IPS-NIHi7 (cell line): ENCODE data around the gene SIX4.
A peak's percentile ranks its signal among the peaks of the same experiment; 100 is the strongest.
"Not testable (repeated sequence)": the region's sequence is repeated elsewhere in the genome, so short reads cannot be mapped to it uniquely, and the experiment has no call there.

Experiments used
- DNase-seq: peaks from one replicate; pipeline ENCODE4 v3.0.0; 2012; ENCODE audit warnings: mixed read lengths; ENCODE audit errors: extremely low spot score

Gene SIX4

DNA sequence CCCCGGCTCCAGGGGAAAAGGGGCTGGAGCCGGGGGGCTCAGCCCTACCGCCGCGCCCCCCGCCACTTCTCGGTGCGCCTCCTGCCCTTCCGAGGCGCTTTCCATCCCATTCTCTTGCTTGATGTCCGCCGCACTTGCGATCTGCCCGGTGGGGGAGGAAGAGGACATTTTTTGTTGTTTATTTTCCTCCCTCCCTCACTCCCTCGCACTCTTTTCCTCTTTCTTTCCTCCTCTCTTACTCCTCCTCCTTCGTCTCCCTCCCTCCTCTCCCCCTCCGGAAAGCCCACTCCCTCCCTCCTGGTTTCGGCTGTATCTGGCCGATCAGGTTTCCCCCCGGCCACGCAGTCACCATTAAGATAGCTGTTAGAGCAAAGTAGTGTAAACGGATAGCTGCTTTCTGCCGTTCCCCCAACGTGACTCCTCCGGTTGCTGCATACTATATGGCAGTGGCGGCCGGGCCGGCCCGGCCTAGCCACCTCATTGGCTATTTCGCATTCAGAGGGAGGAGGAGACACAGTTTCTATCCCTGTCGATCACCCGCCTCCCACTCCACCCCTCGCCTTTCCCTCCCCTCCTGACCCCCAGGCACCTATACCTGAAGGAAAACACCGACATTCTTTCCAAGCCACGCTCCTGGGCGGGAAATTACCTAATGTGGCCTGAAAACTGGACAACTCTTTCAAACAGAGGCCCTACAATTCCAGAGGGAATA, at the start of gene SIX4:
Gene SIX4 (minus strand): TSS at position 445 of the 712 bp plus-strand sequence. CDS start 277 bp downstream, at position 168.
- DNase-seq: peak; percentile 88

DNA sequence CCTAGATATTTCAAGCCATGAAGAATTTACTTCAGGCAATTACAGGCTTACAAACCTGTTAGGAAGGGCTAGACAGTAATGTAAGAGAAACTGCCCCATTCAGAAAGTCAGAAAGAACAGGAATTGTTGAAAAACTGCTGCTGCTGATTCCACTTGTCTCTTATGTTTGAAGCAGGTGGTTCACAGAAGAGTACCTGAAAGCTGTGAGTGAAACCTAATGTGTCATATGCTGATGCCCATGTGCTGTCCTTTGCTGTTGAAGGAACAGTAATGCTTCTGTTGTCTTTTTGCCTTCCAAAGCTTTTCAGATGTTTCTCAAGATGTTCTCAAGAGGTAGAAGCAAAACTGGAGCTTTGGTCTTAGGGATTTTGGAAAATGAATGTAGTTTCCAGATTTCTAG, 49.4 kb upstream of the SIX4 start:
- DNase-seq: no peak

DNA sequence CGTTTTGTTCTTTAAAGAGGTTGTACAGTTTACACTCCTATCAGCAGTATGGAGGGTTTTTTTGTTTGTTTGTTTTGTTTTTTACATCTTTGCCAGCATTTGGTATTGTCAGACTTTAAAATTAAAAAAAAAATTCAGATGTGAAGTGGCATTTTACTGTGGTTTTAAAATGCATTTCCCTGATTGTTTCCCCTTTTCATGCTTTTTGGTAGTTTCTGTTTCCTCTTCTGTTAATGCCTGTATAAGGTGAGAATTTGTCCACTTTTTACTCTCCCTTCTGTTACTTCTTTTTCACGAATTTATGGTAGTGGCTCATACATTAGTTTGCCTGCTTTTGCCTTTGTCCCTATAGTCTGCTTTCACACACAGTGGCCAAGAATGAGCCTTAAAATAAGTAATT, 47.0 kb upstream of the SIX4 start:
- DNase-seq: no peak

DNA sequence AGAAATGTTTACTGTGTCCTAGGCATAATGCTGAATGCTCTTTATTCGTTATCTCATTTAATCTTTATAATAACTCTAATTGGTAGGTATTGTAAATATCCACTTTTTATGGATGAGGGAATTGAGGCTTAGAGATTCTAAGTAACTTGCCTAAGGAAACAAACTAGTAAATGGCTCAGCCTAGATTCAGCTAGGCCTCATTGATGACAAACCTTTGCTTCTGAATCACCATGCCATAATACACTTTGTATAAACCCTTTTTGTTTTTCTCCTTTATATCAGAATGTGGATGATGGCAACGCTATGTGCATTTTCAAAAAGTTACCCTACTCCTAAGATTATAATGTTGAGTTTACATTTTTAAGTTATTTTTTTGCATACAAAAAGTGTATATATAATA, 44.5 kb upstream of the SIX4 start:
- no peak for DNase-seq

DNA sequence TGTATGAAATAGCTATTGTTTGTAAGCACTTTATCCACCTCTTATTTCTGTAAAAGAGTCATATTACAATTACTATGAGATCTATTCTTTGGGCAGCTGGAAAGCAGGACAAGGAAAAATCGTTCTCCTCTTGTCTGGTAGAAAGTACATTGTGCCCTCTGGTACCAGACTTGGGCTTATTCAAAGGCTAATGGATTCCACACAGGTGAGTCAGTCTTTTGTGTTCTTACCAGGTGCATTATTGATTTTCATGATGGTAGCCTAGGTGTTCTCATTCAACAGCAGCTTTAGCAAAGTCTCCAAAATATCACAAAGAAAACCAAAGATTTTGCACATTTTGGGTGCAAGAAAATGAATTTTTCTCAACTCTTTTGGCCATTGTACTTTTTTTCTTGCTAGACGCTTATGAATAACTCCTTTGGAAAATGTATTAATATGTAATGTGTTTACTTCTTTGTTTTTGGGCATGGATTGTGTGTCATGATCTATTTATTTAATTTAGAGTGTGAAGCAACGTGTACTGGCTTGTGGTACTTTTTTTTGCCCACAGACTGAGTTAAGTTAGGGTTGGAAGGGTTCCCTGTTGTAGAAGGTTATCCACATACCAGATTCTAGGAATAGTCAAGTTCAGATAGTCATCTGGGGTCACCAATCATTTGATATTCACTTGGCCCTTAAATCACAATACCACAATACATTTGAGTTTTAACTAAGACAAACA, 36.7 kb upstream of the SIX4 start:
- peak; percentile 51 for DNase-seq

DNA sequence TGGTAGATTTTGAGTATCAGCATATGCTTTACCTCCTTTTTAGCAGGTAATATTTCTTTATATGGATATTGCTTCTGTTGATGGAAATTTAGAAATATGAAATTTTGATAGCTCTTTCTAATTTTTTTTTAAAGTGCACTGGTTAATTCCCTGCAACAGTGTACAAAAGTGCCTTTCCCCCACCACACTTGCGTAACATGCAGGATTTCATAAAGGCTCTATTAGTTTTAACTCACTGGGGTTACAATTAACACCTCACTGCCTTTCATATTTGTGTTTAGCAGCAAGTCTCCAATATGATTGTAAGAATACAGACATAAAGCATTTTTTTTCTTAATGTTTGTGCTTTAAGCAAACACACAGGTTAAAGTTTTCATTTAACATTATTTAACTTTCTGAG, 36.1 kb upstream of the SIX4 start:
- no peak for DNase-seq

DNA sequence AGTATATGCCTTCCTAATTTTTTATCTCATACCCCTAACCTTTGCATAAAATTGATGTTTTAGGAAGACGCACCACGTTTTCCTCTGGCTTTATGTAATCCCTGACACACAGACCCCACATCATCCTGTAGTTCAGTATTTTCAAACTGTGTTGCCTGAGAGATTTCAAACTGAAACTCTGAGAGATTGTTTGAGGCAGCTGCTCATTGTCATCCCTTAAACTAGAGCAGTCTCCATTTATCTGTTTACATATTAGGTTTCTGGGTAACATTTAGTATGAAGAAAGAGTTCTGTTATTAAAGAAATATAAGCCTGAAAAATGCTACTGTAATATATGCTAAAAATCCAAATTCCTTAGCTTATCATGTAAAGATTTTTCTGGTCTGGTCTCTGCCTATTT, 34.7 kb upstream of the SIX4 start:
- DNase-seq: no peak

DNA sequence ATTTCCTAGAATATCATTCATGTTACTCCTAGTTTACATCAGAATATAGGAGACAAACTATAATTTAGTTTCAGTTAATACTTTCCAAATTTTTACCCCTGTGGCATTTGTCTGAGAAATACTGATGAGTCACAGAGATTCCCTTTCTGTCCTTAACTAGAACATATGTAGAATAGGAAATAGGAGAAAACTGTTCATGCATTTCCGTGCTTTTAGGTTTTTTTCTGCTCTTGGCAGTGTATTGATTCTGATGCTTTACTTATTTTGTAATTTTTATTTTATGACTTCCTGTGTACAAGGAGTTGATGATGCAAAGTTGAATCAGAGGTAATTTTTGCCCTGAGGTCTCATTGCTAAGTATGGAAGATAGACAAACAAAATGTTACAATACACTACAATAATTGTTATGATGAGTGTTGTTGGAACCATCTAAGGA, 33.4 kb upstream of the SIX4 start:
- no peak for DNase-seq

DNA sequence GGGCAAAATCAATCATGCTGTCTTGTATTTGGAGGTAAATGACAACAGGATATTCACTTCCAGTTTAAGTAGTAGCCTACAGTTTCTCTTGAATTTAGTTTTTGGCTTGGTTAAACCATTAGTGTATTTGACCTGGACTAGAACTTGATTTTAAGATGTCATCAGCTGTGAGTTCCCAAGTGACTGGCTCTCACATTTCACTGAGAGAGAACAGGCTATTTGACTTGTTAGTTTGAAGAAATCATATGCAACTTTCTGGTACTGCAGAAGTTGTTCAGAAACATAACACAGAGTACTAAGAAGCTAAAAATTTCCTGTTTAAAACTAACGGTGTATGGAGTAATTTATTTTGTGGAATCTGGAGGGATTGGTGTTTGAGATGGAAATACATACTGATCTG, 32.7 kb upstream of the SIX4 start:
- no peak for DNase-seq

DNA sequence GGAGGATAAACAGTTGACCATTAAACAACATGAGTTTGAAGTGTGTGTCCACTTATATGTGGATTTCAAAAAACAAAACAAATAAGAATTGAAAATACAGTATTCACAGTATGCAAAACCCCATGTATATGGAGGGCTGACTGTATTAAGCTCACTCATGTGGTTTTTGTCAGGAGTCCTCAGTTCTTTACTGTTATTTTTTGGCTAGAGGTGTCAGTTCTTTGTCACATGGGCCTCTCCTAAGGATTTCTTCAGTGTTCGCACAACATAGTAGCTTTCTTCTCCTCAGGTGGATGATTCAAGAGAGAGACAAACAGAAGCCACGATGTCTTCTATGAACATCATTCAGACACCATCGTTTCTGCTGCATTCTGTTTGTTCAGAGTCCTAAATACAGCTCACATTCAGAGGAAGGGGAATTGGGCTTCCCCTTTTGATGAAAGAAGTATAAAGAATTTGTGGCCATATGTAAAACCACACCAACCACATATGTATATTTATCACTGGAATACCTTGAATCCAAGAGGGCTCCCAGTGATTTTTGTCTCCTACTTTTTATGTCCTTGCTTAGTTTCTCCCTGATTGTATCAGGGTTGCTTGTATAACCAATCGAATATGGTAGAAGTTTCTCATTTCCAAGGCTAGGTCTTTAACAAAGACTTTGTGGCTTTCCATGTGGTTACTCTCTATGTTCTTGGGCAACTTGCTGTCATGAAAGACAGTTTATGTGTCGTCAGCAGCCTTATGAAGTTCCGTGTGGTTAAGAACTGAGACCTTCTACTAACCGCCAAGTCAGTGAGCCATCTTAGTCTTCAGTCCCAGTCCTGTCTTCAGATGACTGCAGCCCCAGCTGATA, 29.3 kb upstream of the SIX4 start:
- DNase-seq: no peak

DNA sequence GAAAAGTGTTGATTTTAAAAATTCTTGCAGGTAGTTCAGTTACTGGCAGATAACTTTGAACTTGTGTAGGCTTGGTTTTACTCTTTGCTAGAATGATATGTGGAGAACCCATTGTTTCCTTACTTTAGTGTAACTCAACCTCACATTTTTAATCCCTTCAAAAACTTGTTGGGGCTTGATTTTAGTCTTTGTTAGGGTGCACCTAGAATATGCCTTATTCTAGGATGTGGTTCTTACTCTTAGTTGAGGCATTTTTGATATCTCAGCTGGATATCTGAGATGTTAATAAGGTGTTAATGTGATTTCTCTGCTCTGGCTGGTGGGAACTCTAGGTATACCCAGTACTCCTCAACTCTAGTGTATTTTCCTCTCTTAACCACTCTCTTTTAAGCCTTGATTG, 20.4 kb upstream of the SIX4 start:
- DNase-seq: no peak

DNA sequence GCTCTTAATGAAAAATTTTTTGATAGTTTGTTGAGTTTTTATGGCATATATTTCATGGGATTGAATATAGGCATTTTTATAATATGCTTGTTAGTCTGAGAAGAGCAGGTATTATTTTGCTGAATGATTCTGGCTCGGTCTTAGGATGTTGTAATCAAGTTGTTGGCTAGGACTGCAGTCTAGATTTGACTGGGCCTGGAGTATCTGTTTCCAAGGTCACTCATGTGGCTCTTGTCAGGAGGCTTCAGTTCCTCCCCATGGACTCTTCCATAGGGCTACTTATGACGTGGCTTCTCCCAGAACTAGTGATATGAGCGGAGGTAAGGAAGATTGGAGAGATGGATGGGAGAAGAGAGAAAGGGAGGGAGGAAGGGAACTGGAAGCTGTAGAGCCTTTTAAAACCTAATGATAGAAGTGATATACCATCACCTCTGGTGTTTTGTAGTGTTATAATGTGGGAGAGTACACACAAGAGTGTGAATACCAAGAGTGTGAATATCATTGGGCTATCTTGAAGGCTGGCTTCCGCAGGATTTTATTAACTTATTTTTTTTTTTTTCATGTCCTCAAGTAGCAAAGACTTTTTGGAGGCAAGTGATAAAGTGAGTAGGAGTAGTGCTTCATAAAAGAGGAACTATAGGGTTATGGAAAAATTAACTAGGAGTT, 14.8 kb upstream of the SIX4 start:
- DNase-seq: no peak

DNA sequence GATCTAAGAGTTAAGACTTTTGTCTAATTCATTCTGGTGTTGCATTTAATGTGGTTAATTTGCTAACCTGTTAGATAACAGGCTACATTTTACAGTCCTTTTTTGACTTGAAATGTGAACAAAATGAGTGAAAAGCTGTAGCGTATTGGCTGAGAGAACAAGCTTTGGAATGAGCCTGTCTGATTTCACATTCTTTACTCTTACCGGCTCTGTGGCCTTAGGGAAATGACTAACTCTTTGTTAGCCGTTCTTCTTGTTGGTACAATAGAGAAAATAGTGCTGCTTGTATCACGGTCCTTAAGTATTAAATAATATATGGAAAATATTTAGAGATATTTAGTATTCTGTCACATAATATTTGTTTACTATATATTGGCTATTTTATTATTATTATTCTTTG, 12.3 kb upstream of the SIX4 start:
- no peak for DNase-seq

DNA sequence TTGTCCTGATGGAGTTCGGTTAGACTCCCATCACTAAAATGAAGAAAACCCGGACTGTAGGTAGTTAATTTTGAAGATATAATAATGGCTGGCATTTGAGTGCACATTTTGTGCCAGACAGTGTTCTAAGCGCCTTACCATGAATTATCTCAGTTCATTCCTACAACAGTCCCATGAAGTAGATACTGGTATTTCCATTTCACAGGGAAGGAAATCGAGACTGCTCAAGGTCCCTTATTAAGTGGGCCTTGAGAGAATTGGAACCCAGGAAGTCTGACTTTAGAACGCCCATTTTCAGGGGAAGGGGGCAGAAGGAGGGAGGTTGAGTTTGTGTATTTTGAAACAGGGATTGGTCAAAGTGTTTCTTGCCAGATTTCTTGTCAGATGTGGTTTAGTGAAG, 11.3 kb upstream of the SIX4 start:
- no peak for DNase-seq

DNA sequence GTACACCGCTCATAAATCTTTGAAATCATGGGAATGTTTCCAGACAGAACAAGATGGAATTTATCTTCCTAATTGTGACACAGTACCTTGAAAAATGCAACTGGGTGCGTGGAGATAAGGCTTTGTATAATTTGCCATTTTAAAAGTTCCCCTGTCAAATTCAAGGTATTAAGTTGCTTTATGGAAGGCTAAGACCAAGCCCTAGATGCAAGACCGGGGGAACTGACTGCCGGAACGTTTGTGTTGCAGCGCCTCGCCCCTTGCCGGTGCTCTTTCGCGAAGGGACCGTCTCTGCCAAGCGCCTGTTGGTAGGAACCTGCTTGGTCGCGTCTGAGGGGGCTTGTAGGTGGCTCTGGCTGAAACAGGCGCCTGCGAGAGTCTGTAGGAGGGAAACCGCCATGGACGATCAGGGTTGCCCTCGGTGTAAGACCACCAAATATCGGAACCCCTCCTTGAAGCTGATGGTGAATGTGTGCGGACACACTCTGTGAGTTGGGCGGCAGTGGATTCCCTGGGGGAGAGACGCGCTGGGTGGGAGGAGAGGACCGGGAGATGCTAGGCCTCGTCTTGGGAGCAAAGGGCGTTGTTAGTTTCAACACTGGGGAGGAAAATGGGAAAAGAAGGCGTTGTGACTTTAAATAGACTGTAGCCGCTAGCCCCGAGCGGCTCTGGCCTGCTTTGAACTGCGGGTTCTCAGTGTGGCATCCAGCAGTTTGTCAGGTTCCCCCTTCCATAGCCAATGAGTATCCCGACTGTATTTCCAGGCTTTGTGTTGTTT, 10.5 kb upstream of the SIX4 start, which contains the start of gene MNAT1:
Gene MNAT1 (plus strand): TSS at position 297 of the 778 bp plus-strand sequence. CDS start 102 bp downstream, at position 399.
- peak; percentile 74 for DNase-seq

DNA sequence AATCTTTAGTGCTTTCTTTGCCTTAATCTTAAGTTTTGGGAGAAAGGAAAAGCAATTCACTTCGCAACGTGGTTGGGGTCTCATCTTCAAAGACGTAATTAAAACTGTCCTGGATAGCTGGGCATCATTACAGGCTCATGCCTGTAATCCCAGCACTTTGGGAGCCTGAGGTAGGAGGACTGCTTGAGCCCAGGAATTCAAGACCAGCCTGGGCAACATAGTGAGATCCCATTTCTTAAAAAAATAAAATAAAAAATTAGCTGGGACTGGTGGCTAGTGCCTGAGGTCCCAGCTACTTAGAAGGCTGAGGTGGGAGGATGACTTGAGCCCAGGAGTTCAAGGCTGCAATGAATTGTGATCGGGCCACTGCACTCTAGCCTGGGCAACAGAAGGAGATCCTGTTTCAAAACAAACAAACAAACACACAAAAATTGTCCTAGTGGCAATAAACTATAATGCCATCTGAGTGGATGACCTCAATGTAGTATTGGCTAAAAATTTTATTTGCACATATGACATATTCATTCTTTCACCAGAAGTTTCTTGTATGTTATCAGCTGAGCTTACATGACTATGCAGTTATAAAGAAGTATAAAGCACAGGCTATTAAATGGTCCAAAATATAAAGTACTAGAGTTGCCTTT, 8.8 kb upstream of the SIX4 start:
- DNase-seq: no peak

DNA sequence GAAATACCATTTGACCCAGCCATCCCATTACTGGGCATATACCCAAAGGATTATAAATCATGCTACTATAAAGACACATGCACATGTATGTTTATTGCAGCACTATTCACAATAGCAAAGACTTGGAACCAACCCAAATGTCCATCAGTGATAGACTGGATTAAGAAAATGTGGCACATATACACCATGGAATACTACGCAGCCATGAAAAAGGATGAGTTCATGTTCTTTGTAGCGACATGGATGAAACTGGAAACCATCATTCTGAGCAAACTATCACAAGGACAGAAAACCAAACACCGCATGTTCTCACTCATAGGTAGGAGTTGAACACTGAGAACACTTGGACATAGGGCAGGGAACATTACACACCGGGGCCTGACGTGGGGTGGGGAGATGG, 7.1 kb upstream of the SIX4 start:
- not testable (repeated sequence) for DNase-seq

DNA sequence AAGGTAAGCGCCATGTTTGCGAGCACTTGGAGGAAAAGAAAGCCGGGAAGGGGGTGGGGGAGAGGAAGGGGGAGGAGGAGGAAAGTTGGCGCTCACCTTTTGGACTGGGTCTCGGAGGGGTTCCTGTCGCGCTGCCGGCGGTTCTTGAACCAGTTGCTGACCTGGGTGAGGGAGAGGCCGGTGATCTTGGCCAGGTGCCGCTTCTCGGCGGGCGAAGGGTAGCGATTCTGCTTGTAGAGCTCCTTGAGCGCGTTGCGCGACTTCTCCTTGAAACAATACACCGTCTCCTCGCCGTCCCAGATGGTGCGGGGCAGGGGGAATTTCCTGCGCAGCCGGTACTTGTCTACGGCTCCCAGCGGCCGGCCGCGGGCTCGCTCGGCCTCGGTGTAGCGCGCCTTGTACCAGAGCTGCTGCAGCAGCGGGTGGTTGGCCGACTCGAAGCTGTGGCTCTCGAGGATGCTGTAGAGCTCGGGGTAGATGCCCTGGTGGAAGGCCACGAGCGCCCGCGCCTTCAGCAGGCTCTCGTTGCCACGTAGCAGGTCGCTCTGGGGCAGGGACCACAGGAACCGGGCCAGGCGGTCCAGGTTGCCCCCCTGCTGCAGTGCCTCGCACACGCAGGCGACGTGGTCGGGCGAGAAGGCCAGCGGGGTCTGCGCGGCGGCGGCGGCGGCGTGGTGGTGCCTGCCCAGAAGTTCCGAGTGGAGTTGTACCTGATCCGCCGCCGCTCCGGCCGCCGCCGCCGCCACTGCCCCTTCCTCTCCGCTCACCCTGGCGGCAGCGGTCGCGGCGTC, 840 bp downstream of the SIX4 start:
- peak; percentile 14 for DNase-seq

DNA sequence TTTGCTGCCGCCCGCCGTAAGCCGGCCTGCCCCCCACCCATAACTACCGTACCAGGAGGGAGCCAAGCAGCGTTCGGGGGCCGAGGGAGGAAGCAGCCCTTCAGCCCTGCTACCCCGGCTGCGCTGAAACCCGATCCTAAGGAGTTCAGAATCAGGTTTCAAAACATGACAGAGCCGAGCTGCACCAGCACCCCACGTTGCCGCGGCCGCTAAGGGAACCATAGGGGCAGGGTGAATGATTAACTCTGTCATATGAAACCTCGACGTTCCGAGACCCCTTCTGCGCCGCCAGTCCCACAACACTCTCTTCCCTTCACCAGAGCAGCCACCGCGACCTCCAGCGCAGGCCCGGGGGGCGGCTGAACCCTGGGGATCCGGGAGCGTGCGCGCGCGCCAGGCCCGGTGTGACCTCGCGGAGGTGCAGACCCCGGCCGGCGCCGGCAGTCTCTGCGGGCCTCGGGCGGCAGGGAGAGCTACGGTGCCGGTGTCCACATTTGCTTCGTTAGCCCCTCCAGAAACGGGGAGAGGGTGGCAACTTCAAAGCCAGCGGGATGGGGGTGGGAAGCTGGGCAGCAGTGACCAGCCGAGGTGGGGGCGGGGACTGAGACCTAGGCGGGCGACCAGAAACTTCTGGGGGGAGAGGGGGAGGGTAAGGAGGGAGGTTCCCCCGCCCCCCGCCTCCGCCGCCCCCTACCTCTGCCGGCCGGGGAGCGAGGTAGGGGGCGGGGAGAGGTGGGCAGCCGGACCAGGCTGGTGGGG, 1.6 kb downstream of the SIX4 start:
- DNase-seq: peak; percentile 62
